ENCODE measurements around the gene TIAM2.
A peak's percentile ranks its signal among the peaks of the same experiment; 100 is the strongest.

TIAM2 gene

DNA sequence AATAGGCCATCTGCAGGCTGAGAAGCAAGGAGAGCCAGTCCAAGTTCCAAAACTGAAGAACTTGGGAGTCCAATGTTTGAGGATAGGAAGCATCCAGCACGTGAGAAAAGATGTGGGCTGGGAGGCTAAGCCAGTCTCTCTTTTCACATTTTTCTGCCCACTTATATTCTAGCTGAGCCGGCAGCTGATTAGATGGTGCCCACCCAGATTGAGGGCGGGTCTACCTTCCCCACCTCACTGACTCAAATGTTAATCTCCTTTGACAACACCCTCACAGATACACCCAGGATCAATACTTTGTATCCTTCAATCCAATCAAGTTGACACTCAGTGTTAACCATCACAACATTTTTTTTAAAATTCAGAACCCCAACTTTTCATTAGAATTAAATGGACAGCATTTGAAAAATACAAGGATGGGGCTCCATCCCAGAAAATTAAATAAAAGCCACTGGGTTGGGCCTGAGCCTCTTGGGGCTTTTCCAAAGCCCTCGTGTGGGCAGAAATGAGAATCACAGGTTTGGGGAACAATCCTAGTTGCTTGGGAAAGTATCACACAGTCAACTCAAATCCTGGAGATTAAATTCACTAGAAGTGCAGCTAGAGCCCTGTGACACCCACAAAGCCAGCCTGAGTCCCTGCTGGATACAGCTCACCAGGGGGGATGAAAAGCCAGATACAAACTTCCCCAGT, 270.9 kb downstream of the TIAM2 start:
- no peak for DNase-seq

DNA sequence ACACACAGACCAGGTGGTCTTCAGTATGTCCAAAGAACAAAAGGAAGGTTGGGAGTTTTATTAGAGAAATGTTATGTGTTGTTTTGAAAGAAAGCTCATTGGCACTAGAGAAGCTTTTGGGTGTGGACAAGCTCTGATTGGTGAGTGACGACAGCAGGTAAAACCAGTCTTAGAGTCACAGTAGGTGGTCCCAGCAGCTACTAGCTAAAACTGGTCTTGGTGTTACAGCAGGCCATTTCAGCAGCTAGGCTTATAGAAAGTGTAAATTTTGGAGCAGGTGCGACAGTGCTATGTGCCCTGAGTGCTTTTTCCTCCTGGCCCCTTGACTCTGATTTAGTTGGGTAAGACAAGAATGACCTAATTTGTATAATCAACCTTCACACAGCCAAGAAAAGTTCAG, 272.3 kb downstream of the TIAM2 start:
- no peak for DNase-seq

- DNase-seq, result peak; percentile 2 to 49 (median 24)
Observed at GRCh38 chr6:155268088-155268867, 273.2 kb downstream of the TIAM2 start.

DNA sequence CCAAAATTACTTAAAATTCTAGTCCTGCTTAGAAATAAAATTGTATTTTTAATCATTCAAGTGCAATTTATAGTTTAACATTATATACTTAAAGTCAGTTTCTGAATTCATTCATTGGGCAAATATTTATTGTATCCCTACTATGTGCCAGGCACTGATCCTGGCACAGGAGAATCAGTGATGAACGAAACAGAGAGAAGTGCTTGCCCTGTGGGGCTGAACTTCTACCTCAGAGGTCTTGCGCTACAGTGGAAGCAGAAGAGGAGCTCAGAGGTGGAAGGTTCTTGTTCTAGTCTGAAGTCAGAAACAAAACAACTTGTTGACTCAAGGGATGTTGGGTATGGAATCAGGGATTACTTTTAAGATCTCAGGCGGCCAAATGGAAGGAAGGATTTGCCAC, 274.6 kb downstream of the TIAM2 start:
- DNase-seq, result no peak

GRCh38 chr6:155270561-155271091, 275.5 kb downstream of the TIAM2 start:
- no peak for DNase-seq

GRCh38 chr6:155271145-155271544, 276.0 kb downstream of the TIAM2 start:
- DNase-seq, result no peak

DNA sequence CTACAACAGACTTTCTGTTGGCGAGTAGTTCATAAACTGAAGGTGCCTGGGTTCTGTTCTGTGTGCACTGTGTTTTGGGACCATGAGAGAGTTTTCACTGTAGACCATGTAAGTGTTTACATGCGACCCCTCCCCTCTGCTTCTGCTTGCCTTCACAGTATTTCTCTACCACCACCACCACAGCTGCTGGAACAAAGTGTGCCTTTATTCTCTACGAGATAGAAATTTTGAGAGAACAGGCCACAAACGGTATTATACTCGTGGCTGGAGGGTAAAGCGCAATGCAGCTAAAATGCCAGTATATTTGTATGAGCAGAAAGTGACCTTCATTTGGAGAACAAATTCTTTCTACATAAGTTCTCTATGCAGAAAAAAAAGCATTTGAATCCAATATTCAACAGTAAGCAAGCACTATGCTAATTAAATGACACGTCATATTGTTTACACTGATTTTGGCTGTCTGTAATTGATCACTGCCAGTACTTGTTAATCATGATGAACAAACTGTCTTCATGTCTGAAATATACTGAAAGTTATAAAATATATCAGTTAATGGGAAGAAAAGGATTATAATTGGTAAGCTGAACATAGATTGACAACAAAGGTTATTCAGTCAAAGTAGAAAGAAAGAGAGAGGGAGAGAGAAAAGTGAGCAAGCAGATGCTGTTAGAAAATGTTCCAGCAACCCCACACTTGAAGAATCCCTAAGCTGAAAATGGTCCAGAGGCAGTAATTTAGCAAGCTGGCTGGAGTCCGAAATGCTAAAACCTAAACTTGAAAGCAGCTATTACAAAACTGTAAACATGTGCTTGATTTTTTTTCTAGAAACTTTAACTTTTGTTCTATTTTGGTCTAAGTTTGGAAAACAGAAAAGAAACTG, 277.5 kb downstream of the TIAM2 start:
- DNase-seq, result no peak

- DNase-seq, result no peak
Observed at GRCh38 chr6:155273431-155273830, 278.3 kb downstream of the TIAM2 start.

DNA sequence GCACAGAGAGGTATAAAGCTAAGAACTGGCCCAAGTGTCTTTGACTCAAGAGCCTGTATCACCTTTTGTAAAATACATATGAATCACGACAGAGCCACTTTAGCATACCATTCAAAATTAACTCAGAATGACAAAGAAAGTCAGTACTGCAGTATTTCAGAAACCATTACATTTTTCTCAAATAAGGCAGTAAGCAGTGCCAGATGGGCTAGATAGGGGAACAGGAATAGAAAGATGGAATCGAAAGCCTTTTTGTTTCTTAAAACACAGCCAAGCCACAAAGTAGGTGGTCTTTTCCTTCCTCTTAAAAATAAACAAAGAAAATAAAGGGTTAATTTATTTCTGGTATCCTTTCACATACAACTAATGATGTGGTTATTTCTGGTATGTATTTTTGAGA, 279.0 kb downstream of the TIAM2 start:
- no peak for DNase-seq

DNA sequence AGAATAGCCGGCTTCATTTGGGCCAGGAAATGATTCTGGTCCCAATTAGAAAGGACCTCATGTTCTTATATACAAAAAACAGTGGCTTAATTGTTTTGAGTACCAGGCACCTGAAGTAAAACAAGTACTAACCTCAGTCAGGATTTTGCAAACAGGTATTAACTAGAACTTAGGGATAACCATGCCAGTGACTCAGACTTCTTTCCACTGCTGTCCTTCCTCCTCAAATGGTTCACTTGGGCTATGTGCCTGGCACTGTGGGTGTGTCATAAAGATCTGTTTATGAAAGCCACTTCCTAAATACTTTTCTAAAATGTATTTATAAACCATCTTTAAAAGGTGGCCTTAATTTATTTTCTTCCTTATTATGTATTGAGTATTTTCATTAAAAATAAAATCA, 279.4 kb downstream of the TIAM2 start:
- DNase-seq, result no peak

- no peak for DNase-seq
Observed at GRCh38 chr6:155275808-155276480, 280.8 kb downstream of the TIAM2 start.

DNA sequence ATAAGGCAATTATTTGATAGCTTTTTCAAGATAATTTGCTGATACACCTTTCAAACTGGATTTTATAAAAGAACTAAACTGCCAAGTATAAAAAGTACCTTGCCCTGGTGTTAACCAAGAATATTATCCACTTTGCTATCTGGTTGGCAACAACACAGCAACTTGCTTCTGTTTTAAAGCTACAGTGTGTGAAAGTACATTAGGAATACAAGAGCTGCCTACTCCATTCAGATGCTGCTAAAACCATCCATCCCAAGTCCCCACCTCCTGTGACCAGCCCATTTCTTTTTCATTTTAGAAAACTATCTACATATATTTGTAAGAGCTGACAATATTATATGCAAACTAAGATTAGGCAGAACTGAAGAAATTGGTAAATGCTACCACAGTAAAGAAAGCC, 281.5 kb downstream of the TIAM2 start:
- DNase-seq, result no peak

DNA sequence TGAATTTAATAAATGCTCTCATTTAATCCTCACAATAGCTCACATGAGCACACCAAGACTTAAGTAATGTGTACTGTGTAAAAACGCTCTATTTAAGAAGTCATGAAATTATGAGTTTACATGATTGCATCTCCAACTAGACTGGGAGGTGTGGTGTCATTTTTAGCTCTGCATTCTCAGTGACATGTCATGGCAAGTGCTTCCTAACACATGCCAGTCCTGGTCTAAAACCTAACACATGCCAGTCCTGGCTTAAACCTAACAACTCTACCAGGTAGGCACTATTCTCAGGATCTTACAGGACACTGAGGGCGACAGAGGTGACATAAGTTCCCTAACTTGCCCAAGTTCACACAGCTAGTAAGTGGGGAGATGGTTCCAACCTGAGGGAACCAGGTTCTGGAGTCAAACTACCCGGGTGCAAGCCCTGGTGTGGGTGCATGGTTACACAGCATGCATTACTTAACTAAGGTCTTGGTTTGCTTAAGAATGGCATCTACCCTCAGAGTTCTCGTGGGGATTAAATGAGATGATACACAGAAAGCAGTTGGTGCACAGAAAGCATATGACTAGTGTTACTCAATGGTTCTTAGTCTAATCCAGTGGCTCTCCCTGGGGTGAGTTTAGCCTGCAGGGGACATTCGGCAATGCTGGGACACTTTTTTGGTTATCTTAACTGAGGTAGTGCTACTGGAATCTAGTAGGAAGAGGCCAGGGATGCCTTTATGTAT, 283.4 kb downstream of the TIAM2 start:
- no peak for DNase-seq

- DNase-seq, result no peak
Observed at GRCh38 chr6:155284775-155285174, 289.7 kb downstream of the TIAM2 start.

- DNase-seq, result no peak
Observed at GRCh38 chr6:155287762-155288161, 292.6 kb downstream of the TIAM2 start.

DNA sequence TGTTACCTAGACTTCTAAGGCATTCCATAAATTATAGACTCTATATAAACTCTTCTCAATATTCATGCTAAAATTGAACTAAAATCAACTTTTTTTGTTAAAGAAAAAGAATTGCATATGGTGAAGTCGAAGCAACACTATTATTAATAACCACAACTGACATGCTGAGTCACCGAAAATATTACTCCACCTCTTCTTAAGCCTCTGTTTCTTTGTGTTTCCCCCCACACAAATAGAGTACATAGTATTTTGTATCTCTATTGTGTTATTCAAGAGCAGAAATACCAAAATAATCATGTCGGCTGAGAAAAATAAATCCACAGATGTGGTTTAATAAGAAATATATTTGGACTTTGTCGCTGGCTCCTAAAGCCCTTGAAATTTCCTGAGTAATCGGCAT, 295.4 kb downstream of the TIAM2 start:
- DNase-seq, result no peak

DNA sequence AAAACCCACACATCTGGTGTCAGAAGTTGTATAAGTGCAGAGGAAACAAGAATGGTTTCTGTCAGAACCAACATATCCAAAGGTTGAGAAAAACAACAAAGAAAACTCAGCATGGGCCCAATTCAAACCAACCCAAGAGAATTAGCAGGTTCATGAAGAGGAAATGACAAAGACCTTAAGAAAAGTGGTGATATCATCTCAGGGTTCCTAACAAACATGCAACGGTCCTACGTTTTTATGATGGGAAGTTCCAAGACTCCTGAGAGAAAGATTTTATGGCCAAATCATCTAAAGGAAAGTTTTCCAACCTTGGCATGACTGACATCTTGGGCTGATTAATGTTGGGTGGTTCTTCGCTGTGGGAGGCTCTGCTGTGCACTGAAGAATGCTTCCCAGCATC, 296.2 kb downstream of the TIAM2 start:
- DNase-seq, result no peak

- DNase-seq, result no peak
Observed at GRCh38 chr6:155292711-155293110, 297.6 kb downstream of the TIAM2 start.

DNA sequence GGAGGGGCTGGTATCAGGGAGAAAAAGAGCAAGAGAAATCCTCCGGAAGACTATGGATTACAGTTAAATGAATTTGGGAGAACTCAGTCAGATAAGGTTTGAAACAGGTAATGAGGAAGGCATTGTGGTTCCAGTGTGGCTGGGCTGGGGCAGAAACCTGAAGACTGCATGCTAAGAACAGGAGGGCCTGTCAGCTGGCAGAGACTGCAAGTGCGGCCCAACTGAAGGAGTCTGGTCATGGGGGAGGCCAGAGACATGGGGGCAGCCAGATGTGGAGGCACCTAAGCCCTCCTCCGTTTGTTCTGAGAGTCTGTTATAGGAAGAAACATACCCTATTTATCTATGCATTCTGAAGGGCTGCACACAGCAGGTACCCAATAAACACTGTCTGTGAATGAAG, 302.6 kb downstream of the TIAM2 start:
- no peak for DNase-seq

DNA sequence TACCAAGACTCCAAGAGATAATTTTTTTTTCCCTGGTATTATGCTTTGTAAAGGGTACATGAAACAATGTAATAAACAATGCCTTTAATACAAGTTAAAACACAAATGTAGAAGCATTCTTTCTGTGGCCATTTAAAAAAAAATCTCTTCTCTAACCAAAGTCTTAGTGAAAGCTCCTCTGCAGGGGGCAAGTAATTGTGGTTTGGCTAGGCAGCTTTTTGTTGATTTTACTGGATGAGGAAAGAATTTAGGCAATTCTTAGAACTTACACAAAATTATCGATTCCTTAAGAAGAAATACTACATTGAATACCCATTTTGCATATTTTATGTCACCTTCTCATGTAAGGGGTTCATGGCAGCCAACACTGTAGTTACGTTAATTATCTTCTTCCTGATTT, 306.8 kb downstream of the TIAM2 start:
- no peak for DNase-seq

GRCh38 chr6:155303361-155303870, 308.3 kb downstream of the TIAM2 start:
- DNase-seq, result no peak

DNA sequence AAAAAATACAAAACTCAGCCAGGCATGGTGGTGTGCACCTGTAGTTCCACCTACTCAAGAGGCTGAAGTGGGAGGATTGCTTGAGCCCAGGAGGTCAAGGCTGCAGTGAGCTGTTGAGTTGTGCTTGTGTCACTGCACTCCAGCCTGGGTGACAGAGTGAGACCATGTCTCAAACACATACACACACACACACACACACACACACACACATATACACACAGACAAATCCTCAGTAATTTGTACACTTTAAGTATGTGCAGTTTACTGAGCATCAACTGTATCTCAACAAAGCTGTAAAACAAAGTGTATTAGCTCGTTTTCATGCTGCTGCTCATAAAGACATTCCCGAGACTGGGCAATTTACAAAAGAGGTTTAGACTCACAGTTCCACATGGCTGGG, 311.8 kb downstream of the TIAM2 start:
- no peak for DNase-seq
